ENCODE measurements around the gene TNFRSF25. TPM values are rescaled to one million over a fixed set of nuclear protein-coding genes. Genes with fewer than 3 reads are reported as not detected.

The TNFRSF25 gene
- total RNA-seq, 1 donor from 2014 or later: 10.0 TPM

GRCh38 chr1:6508816-6509189 is 42.8 kb upstream of the TNFRSF25 start:
- DNase-seq: no peak
- Histone ChIP-seq H3K4me3 (no peak overlapping the region), H3K36me3 (no peaks in the 10 kb centered on the region), H3K4me1 (peaks cover 5% of the 10 kb centered on the region), H3K9me3 (no peaks in the 10 kb centered on the region), H3K27ac (no peak overlapping the region), H3K27me3 (no peaks in the 10 kb centered on the region)
- no peak for ATAC-seq
- TF ChIP-seq, protein P1, sequence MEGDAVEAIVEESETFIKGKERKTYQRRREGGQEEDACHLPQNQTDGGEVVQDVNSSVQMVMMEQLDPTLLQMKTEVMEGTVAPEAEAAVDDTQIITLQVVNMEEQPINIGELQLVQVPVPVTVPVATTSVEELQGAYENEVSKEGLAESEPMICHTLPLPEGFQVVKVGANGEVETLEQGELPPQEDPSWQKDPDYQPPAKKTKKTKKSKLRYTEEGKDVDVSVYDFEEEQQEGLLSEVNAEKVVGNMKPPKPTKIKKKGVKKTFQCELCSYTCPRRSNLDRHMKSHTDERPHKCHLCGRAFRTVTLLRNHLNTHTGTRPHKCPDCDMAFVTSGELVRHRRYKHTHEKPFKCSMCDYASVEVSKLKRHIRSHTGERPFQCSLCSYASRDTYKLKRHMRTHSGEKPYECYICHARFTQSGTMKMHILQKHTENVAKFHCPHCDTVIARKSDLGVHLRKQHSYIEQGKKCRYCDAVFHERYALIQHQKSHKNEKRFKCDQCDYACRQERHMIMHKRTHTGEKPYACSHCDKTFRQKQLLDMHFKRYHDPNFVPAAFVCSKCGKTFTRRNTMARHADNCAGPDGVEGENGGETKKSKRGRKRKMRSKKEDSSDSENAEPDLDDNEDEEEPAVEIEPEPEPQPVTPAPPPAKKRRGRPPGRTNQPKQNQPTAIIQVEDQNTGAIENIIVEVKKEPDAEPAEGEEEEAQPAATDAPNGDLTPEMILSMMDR (IDR thresholded peaks at IDR 0.05): no peak
- intact Hi-C loops (cut with DNase I): no loop called here

GRCh38 chr1:6508154-6508815 is 42.3 kb upstream of the TNFRSF25 start:
- no peak for ATAC-seq
- peaks cover 5% of the 10 kb centered on the region for H3K4me1 ChIP-seq

GRCh38 chr1:6507461-6507911 is 41.5 kb upstream of the TNFRSF25 start:
- ATAC-seq (no peak), DNase-seq (no peak)
- Histone ChIP-seq H3K4me1 (peaks cover 11% of the 10 kb centered on the region), H3K9me3 (no peaks in the 10 kb centered on the region), H3K4me3 (no peak overlapping the region), H3K36me3 (no peaks in the 10 kb centered on the region), H3K27me3 (no peaks in the 10 kb centered on the region), H3K27ac (no peak overlapping the region)
- intact Hi-C loops (cut with DNase I): no loop called here
- TF ChIP-seq, protein P1 (IDR thresholded peaks at IDR 0.05): no peak

More at GRCh38 chr1:6508154-6508815, 42.3 kb upstream of the TNFRSF25 start:
- TF ChIP-seq, protein P1 (IDR thresholded peaks at IDR 0.05): no peak
- no peak overlapping the region for H3K4me3 ChIP-seq
- intact Hi-C loops (cut with DNase I): no loop called here
- no peaks in the 10 kb centered on the region for H3K36me3 ChIP-seq
- H3K27ac ChIP-seq: no peak overlapping the region
- H3K27me3 ChIP-seq: no peaks in the 10 kb centered on the region
- H3K9me3 ChIP-seq: no peaks in the 10 kb centered on the region
- DNase-seq: no peak

DNA sequence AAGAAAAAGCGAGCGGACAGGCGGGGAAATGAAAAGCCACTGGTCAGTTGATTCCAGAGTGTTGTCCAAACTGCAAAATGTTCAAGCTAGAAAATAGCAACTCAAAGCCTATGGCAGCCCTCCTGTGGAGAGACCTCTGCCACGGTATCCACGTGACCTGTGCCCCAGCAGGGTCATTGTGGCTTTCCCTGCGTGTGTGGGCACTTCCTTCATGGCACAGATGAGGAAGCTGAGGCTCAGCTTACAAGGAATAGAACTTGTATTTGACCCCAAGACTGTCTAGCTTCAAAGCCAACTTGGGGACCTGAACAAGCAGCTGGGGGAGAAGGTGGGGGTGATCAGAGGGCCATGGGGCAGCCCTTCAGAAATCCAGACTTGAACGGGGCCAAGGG is 41.1 kb upstream of the TNFRSF25 start:
- Histone ChIP-seq H3K27me3 (no peaks in the 10 kb centered on the region), H3K9me3 (no peaks in the 10 kb centered on the region), H3K36me3 (no peaks in the 10 kb centered on the region), H3K4me1 (peaks cover 15% of the 10 kb centered on the region), H3K4me3 (no peak overlapping the region), H3K27ac (no peak overlapping the region)
- TF ChIP-seq, protein P1 (IDR thresholded peaks at IDR 0.05): no peak
- intact Hi-C loops (cut with DNase I): no loop called here
- peak; percentile 58 for ATAC-seq
- no peak for DNase-seq

- H3K36me3 ChIP-seq: no peaks in the 10 kb centered on the region
- no peak for DNase-seq
- ATAC-seq: no peak
Measured at GRCh38 chr1:6506210-6507036, 40.5 kb upstream of the TNFRSF25 start.

More at GRCh38 chr1:6506210-6507036, 40.5 kb upstream of the TNFRSF25 start:
- TF ChIP-seq, protein P1 (IDR thresholded peaks at IDR 0.05): no peak
- peaks cover 21% of the 10 kb centered on the region for H3K4me1 ChIP-seq
- H3K27me3 ChIP-seq: no peaks in the 10 kb centered on the region
- no peak overlapping the region for H3K4me3 ChIP-seq
- intact Hi-C loops (cut with DNase I): no loop called here
- H3K27ac ChIP-seq: no peak overlapping the region
- no peaks in the 10 kb centered on the region for H3K9me3 ChIP-seq

Data from upper lobe of right lung (tissue), 1 donor.